ENCODE data around the gene PRPF38A. TPM values are rescaled to one million over a fixed set of nuclear protein-coding genes. Genes with fewer than 3 reads are reported as not detected.

Gene PRPF38A
- total and polyA plus RNA-seq, 4 experiments from 2014 or later = 27.5 to 70.4 (median 57.7) TPM

DNA sequence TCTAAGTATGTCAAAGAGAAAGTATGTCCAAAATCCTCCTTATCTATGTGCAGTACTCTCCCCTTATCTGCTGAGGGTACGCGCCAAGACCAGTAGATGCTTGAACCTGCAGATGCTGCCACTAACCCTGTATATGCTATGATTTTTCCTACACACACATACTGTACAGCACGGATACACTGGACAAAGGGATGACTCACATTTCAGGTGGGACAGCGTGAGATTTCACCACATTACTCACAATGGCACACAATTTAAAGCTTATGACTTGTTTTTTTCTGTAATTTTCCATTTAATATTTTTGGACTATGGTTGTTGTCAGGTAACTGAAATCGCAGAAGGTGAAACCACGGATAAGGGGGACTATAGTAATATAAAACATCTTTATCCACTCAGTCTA is 4.3 kb upstream of the PRPF38A start:
- Mint-ChIP-seq H3K9me3 (peaks cover 0 to 2% (median 0%) of the 10 kb centered on the region in 8 donors), H3K4me1 (peaks cover 6 to 18% (median 11%) of the 10 kb centered on the region in 4 donors), H3K27ac (no peak overlapping the region), H3K27me3 (no peaks in the 10 kb centered on the region), H3K36me3 (peaks cover 3 to 13% of the 10 kb centered on the region in 2 donors), H3K4me3 (no peak overlapping the region)
- Histone ChIP-seq H3K9me3 (ENCODE audit: control insufficient read depth in 1 of 2, low read length in 2 of 2) (no peaks in the 10 kb centered on the region), H3K36me3 (ENCODE audit: insufficient read depth, low read length) (no peaks in the 10 kb centered on the region), H3K4me3 (ENCODE audit: low read length in 2 of 2) (no peak overlapping the region), H3K27me3 (ENCODE audit: insufficient read depth, low read length) (no peaks in the 10 kb centered on the region), H3K27ac (ENCODE audit: low read depth, low read length) (no peak overlapping the region), H3K4me1 (ENCODE audit: insufficient read depth, low read length) (peaks cover 10% of the 10 kb centered on the region)
- DNase-seq = no peak
- intact Hi-C loops (cut with micrococcal nuclease) = loop anchor here (5.0 to 10.0 kb wide), 2 partner anchors 523 to 835 kb away; partner anchors contain the start of genes MAGOH and NRDC
- ChIA-PET POLR2A (ENCODE audit: partially characterized antibody) (interaction anchor here (1.9 kb wide), 1 partner anchor 34 kb away, joined by 7 read pairs; the partner anchor contains the start of gene CC2D1B), CTCF (ENCODE audit: partially characterized antibody) (no interaction called here)

DNA sequence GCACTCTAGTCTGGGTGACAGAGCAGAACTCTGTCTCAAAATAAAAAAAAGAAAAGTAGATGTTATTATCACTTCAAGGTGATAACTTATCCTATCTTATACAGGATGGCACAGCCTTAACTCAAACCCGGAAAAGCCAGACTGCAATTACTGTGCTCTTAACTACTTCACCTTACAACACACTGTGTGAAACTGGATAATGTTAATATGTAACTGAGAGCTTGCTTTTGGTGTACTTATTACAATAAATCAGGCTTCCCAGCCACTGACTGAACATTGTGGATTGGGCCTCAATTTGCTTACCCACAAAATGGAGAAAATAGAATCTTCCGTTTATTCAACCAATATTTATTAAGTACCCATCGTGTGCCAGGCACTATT is 1.6 kb upstream of the PRPF38A start:
- H3K9me3 ChIP-seq (ENCODE audit: control insufficient read depth in 1 of 2, low read length in 2 of 2) = no peaks in the 10 kb centered on the region
- intact Hi-C loops (cut with micrococcal nuclease) = loop anchor here (5.0 to 10.0 kb wide), 2 partner anchors 526 to 832 kb away; partner anchors contain the start of genes MAGOH and NRDC
- H3K27me3 Mint-ChIP-seq = no peaks in the 10 kb centered on the region
- H3K27ac ChIP-seq (ENCODE audit: low read depth, low read length) = peak overlapping the region; percentile 91
- no peaks in the 10 kb centered on the region for H3K27me3 ChIP-seq (ENCODE audit: insufficient read depth, low read length)
- DNase-seq = no peak
- peaks cover 25% of the 10 kb centered on the region for H3K4me1 ChIP-seq (ENCODE audit: insufficient read depth, low read length)
- peak overlapping the region in 2 of 8 donors; percentile 100 for H3K4me3 Mint-ChIP-seq
- peaks cover 10 to 30% of the 10 kb centered on the region in 2 donors for H3K36me3 Mint-ChIP-seq
- POLR2A ChIA-PET (ENCODE audit: partially characterized antibody) = interaction anchor here (3.4 kb wide), 1 partner anchor 21 kb away, joined by 74 read pairs; no protein-coding TSS in a partner anchor
- H3K27ac Mint-ChIP-seq = peak overlapping the region in 6 of 7 donors; percentile 41 to 99 (median 96)
- CTCF ChIA-PET (ENCODE audit: partially characterized antibody) = no interaction called here
- peaks cover 0 to 2% (median 0%) of the 10 kb centered on the region in 8 donors for H3K9me3 Mint-ChIP-seq
- peaks cover 21 to 37% (median 30%) of the 10 kb centered on the region in 4 donors for H3K4me1 Mint-ChIP-seq
- no peak overlapping the region for H3K4me3 ChIP-seq (ENCODE audit: low read length in 2 of 2)
- peaks cover 10% of the 10 kb centered on the region for H3K36me3 ChIP-seq (ENCODE audit: insufficient read depth, low read length)

DNA sequence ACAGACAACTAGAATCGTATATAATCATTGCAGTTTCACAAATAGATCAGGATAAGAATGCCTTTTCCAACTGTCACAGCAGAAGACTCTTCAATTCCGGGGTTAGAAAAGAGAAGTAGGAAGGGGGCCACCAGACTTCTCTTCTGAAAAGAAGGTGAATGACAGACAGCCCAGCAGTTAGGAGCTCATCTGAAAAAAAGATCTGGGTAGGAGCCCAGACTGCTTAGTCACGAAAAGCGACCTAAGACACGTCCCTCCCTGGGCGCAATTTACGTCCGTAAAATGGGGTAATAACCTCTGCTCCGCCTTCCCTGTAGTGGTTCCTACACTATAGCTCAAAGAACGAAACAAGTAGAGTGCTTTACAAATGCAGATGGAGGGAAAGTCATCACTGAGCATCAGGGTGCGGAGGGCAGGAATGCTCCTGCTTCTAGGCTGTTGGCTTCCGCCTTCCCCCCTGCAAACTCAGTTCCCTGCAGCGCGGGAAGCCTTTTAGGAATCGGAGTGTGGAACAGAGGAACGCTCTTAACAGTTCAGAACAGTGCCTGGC is 761 bp upstream of the PRPF38A start:
- ChIA-PET POLR2A (ENCODE audit: partially characterized antibody) (interaction anchor here (0.9 to 3.4 kb wide), 19 partner anchors 16 to 524 kb away, joined by 3 to 74 read pairs (median 5); partner anchors contain the start of genes CC2D1B, KTI12, SCP2 and TUT4), CTCF (ENCODE audit: partially characterized antibody) (interaction anchor here (1.4 to 2.7 kb wide), 6 partner anchors 21 to 283 kb away, joined by 4 to 13 read pairs (median 8); no protein-coding TSS in a partner anchor)
- Mint-ChIP-seq H3K4me3 (peak overlapping the region; percentile 98 to 100 (median 100)), H3K4me1 (peaks cover 21 to 41% (median 34%) of the 10 kb centered on the region in 4 donors), H3K27ac (peak overlapping the region; percentile 94 to 99 (median 99)), H3K36me3 (peaks cover 15 to 35% of the 10 kb centered on the region in 2 donors), H3K27me3 (no peaks in the 10 kb centered on the region), H3K9me3 (peaks cover 0 to 2% (median 0%) of the 10 kb centered on the region in 8 donors)
- intact Hi-C loops (cut with micrococcal nuclease) = loop anchor here (1.0 to 10.0 kb wide), 8 partner anchors 21 to 831 kb away; partner anchors contain the start of genes CC2D1B, MAGOH, NRDC and SHISAL2A
- H3K36me3 ChIP-seq (ENCODE audit: insufficient read depth, low read length) = peaks cover 17% of the 10 kb centered on the region
- H3K27me3 ChIP-seq (ENCODE audit: insufficient read depth, low read length) = no peaks in the 10 kb centered on the region
- peaks cover 25% of the 10 kb centered on the region for H3K4me1 ChIP-seq (ENCODE audit: insufficient read depth, low read length)
- H3K9me3 ChIP-seq (ENCODE audit: control insufficient read depth in 1 of 2, low read length in 2 of 2) = no peaks in the 10 kb centered on the region
- H3K27ac ChIP-seq (ENCODE audit: low read depth, low read length) = peak overlapping the region; percentile 91
- peak overlapping the region; percentile 74 to 88 for H3K4me3 ChIP-seq (ENCODE audit: low read length in 2 of 2)
- DNase-seq = peak; percentile 58 to 84 (median 67)

DNA sequence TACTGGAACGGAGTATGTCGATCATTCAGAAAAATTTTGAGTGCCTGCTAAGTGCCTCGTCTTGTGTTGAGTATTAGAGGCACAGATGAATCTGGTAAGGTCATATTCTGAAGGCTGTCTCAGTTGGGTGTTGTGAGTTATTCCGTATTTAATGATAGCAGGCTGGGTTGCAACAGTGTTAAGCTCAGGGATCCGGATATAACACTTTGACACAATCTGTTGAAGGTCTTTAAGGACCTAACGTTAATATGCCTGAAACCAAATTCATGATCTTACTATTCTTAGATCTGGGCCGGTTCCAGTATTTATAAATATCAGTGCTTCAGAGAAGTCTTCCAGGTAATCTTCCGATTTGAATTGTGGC is 555 bp downstream of the PRPF38A start:
- Histone ChIP-seq H3K4me3 (ENCODE audit: low read length in 2 of 2) (peak overlapping the region; percentile 85 to 88), H3K27me3 (ENCODE audit: insufficient read depth, low read length) (no peaks in the 10 kb centered on the region), H3K27ac (ENCODE audit: low read depth, low read length) (peak overlapping the region; percentile 91), H3K9me3 (ENCODE audit: control insufficient read depth in 1 of 2, low read length in 2 of 2) (no peaks in the 10 kb centered on the region), H3K4me1 (ENCODE audit: insufficient read depth, low read length) (peaks cover 25% of the 10 kb centered on the region), H3K36me3 (ENCODE audit: insufficient read depth, low read length) (peaks cover 29% of the 10 kb centered on the region)
- no peaks in the 10 kb centered on the region for H3K27me3 Mint-ChIP-seq
- intact Hi-C loops (cut with micrococcal nuclease) = loop anchor here (1.0 to 10.0 kb wide), 8 partner anchors 19 to 830 kb away; partner anchors contain the start of genes CC2D1B, MAGOH, NRDC and SHISAL2A
- H3K4me3 Mint-ChIP-seq = peak overlapping the region; percentile 98 to 100 (median 100)
- H3K4me1 Mint-ChIP-seq = peaks cover 22 to 44% (median 36%) of the 10 kb centered on the region in 4 donors
- ChIA-PET CTCF (ENCODE audit: partially characterized antibody) (interaction anchor here (0.8 to 2.7 kb wide), 9 partner anchors 19 to 282 kb away, joined by 3 to 13 read pairs (median 5); partner anchors contain the start of genes GPX7 and SHISAL2A), POLR2A (ENCODE audit: partially characterized antibody) (interaction anchor here (1.0 to 3.4 kb wide), 19 partner anchors 9 to 321 kb away, joined by 3 to 74 read pairs (median 6); partner anchors contain the start of genes CC2D1B, GPX7, SHISAL2A and TUT4)
- H3K27ac Mint-ChIP-seq = peak overlapping the region; percentile 94 to 99 (median 99)
- no peak for DNase-seq
- H3K9me3 Mint-ChIP-seq = peaks cover 0 to 2% (median 0%) of the 10 kb centered on the region in 8 donors
- peaks cover 22 to 42% of the 10 kb centered on the region in 2 donors for H3K36me3 Mint-ChIP-seq

DNA sequence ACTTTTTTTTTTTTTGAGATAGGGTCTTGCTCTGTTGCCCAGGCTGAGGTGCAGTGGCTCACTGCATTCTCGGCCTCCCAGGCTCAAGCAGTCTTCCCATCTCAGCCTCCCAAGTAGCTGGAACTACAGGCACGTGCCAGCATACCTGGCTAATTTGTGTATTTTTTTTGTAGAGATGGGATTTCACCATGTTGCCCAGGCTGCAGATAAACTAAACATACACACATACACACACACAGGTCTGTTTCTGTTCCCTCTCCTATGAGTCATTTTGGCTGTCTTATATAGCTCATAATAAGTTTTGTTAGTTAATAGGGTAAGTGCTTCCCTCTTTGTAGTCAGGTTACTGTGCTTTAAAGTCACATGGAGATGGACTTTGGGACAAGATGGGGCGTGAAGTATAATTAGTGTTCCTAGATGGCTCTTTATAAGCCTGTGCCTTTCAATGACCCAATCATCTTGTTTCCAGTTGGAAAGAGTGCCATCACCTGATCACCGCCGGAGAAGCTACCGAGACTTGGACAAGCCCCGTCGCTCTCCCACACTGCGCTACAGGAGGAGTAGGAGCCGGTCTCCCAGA is 9.1 kb downstream of the PRPF38A start:
- Histone ChIP-seq H3K9me3 (ENCODE audit: control insufficient read depth in 1 of 2, low read length in 2 of 2) (no peaks in the 10 kb centered on the region), H3K4me1 (ENCODE audit: insufficient read depth, low read length) (no peaks in the 10 kb centered on the region), H3K36me3 (ENCODE audit: insufficient read depth, low read length) (peaks cover 78% of the 10 kb centered on the region), H3K27me3 (ENCODE audit: insufficient read depth, low read length) (no peaks in the 10 kb centered on the region), H3K27ac (ENCODE audit: low read depth, low read length) (no peak overlapping the region), H3K4me3 (ENCODE audit: low read length in 2 of 2) (no peak overlapping the region)
- no peak for DNase-seq
- CTCF ChIA-PET (ENCODE audit: partially characterized antibody) = no interaction called here
- Mint-ChIP-seq H3K36me3 (peaks cover 66 to 78% of the 10 kb centered on the region in 2 donors), H3K9me3 (no peaks in the 10 kb centered on the region), H3K27me3 (no peaks in the 10 kb centered on the region), H3K4me3 (no peak overlapping the region), H3K27ac (peak overlapping the region in 1 of 7 donors; percentile 17), H3K4me1 (peaks cover 6 to 22% (median 12%) of the 10 kb centered on the region in 4 donors)
- intact Hi-C loops (cut with micrococcal nuclease) = no loop called here
- POLR2A ChIA-PET (ENCODE audit: partially characterized antibody) = interaction anchor here (1.1 to 2.8 kb wide), 4 partner anchors 9 to 219 kb away, joined by 3 to 12 read pairs (median 6); partner anchors contain the start of genes CC2D1B, ORC1, PRPF38A and SHISAL2A

DNA sequence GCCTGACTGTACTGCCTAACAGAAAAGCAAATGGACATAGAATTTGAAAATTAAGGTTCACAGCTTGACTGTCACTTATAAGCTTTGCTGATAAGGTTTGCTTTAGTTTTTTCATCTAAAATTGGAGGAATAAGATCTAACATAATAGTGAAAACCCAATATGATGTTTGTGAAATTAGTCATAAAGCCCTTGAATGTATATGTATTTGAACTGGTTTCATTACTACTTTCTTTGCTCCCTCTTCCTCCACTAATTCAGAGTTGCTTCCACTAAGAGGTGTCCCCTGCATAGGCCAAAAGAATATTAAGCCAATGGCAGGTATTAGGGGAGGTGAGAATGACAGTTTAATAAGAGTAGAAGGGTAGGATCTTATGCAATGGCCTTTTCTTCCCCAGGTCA is 10.5 kb downstream of the PRPF38A start:
- Histone ChIP-seq H3K9me3 (ENCODE audit: control insufficient read depth in 1 of 2, low read length in 2 of 2) (no peaks in the 10 kb centered on the region), H3K4me1 (ENCODE audit: insufficient read depth, low read length) (peaks cover 12% of the 10 kb centered on the region), H3K36me3 (ENCODE audit: insufficient read depth, low read length) (peaks cover 65% of the 10 kb centered on the region), H3K4me3 (ENCODE audit: low read length in 2 of 2) (no peak overlapping the region), H3K27ac (ENCODE audit: low read depth, low read length) (no peak overlapping the region), H3K27me3 (ENCODE audit: insufficient read depth, low read length) (no peaks in the 10 kb centered on the region)
- no peak for DNase-seq
- Mint-ChIP-seq H3K4me1 (peaks cover 10 to 26% (median 18%) of the 10 kb centered on the region in 4 donors), H3K27ac (peak overlapping the region in 1 of 7 donors; percentile 31), H3K4me3 (no peak overlapping the region), H3K27me3 (no peaks in the 10 kb centered on the region), H3K9me3 (no peaks in the 10 kb centered on the region), H3K36me3 (peaks cover 66 to 79% of the 10 kb centered on the region in 2 donors)
- POLR2A ChIA-PET (ENCODE audit: partially characterized antibody) = interaction anchor here (0.6 to 2.8 kb wide), 2 partner anchors 10 to 335 kb away, joined by 5 to 9 read pairs; partner anchors contain the start of genes ORC1 and PRPF38A
- CTCF ChIA-PET (ENCODE audit: partially characterized antibody) = interaction anchor here (0.7 kb wide), 1 partner anchor 1565 kb away, joined by 3 read pairs; no protein-coding TSS in a partner anchor
- intact Hi-C loops (cut with micrococcal nuclease) = no loop called here
